WTC11 (cell line): ENCODE data around the gene AP3M1. TPM values are rescaled to one million over a fixed set of nuclear protein-coding genes. Genes with fewer than 3 reads are reported as not detected.

Source experiments
- ATF1 ChIP-seq: sonication (generic); formaldehyde crosslinking; IDR thresholded peaks from 2 replicates; pipeline ENCODE4 v1.8.1; 2023; ENCODE audit warnings: mild to moderate bottlenecking, moderate library complexity, missing genetic modification reagents
- CBFB ChIP-seq: sonication (generic); formaldehyde crosslinking; IDR thresholded peaks from 2 replicates; pipeline ENCODE4 v1.8.1; 2022; ENCODE audit warnings: mild to moderate bottlenecking, low read depth, missing genetic modification reagents
- FOXK1 ChIP-seq: sonication (generic); formaldehyde crosslinking; IDR thresholded peaks from 2 replicates; pipeline ENCODE4 v1.8.0; 2022; ENCODE audit warnings: mild to moderate bottlenecking, moderate library complexity, missing genetic modification reagents
- GABPB1 ChIP-seq: sonication (generic); formaldehyde crosslinking; IDR thresholded peaks from 2 replicates; pipeline ENCODE4 v1.8.1; 2023; ENCODE audit warnings: mild to moderate bottlenecking, missing genetic modification reagents
- MXD4 ChIP-seq: fragments of 250-450 bp; sonication (Bioruptor Pico); IDR thresholded peaks from 2 replicates; pipeline ENCODE4 v1.8.0; 2021; ENCODE audit warnings: mild to moderate bottlenecking, moderate library complexity, borderline replicate concordance
- NFATC4 ChIP-seq: fragments of 250-450 bp; sonication (Bioruptor Pico); IDR thresholded peaks from 2 replicates; pipeline ENCODE4 v1.9.0; 2021; ENCODE audit warnings: mild to moderate bottlenecking
- NR3C1 ChIP-seq: sonication (generic); formaldehyde crosslinking; conservative IDR thresholded peaks from 2 replicates; pipeline ENCODE4 v1.8.1; 2023; ENCODE audit warnings: low read depth, mild to moderate bottlenecking, missing genetic modification reagents
- PRRX2 ChIP-seq: fragments of 250-450 bp; sonication (Bioruptor Pico); IDR thresholded peaks from 2 replicates; pipeline ENCODE4 v1.8.0; 2021; ENCODE audit warnings: mild to moderate bottlenecking
- ZBTB21 ChIP-seq: sonication (generic); formaldehyde crosslinking; IDR thresholded peaks from 2 replicates; pipeline ENCODE4 v1.8.1; 2023; ENCODE audit warnings: mild to moderate bottlenecking, missing genetic modification reagents, borderline replicate concordance
- ZNF138 ChIP-seq: sonication (generic); formaldehyde crosslinking; conservative IDR thresholded peaks from 2 replicates; pipeline ENCODE4 v1.8.1; 2022; ENCODE audit warnings: mild to moderate bottlenecking, moderate library complexity, missing genetic modification reagents
- ZNF423 ChIP-seq: fragments of 250-450 bp; sonication (Bioruptor Pico); IDR thresholded peaks from 2 replicates; pipeline ENCODE4 v2.1.2; 2022; ENCODE audit warnings: mild to moderate bottlenecking, moderate library complexity
- total RNA-seq: library from RNA; stranded (reverse); gene quantifications from 3 replicates; pipeline ENCODE4 v1.2.3, GENCODE V29; 2021
- TF ChIP-seq, protein P1 (sequence below): sonication (generic); formaldehyde crosslinking; IDR thresholded peaks from 2 replicates; pipeline ENCODE4 v1.8.1; 2022; ENCODE audit warnings: missing genetic modification reagents, borderline replicate concordance
- TF ChIP-seq, protein P2 (sequence below): fragments of 250-450 bp; sonication (Bioruptor Pico); IDR thresholded peaks from 2 replicates; pipeline ENCODE4 v1.9.0; 2021; ENCODE audit warnings: mild to moderate bottlenecking, borderline replicate concordance
- TF ChIP-seq, protein P3 (sequence below): sonication (generic); formaldehyde crosslinking; conservative IDR thresholded peaks from 2 replicates; pipeline ENCODE4 v1.8.1; 2022; ENCODE audit warnings: mild to moderate bottlenecking, missing genetic modification reagents
- TF ChIP-seq, protein P4 (sequence below): sonication (generic); formaldehyde crosslinking; IDR thresholded peaks from 2 replicates; pipeline ENCODE4 v1.8.1; 2023; ENCODE audit warnings: mild to moderate bottlenecking, moderate library complexity, missing genetic modification reagents
- TF ChIP-seq, protein P5 (sequence below): fragments of 250-450 bp; sonication (Bioruptor Pico); IDR thresholded peaks from 2 replicates; pipeline ENCODE4 v1.8.0; 2021; ENCODE audit warnings: mild to moderate bottlenecking
- TF ChIP-seq, protein P6 (sequence below): sonication (generic); formaldehyde crosslinking; IDR thresholded peaks from 2 replicates; pipeline ENCODE4 v1.8.0; 2022; ENCODE audit warnings: mild to moderate bottlenecking, missing genetic modification reagents
- TF ChIP-seq, protein P7 (sequence below): sonication (generic); formaldehyde crosslinking; IDR thresholded peaks from 2 replicates; pipeline ENCODE4 v1.8.0; 2023; ENCODE audit warnings: missing genetic modification reagents
- TF ChIP-seq, protein P8 (sequence below): sonication (generic); formaldehyde crosslinking; IDR thresholded peaks from 2 replicates; pipeline ENCODE4 v1.8.1; 2023; ENCODE audit warnings: mild to moderate bottlenecking, missing genetic modification reagents
- TF ChIP-seq, protein P9 (sequence below): sonication (generic); formaldehyde crosslinking; IDR thresholded peaks from 2 replicates; pipeline ENCODE4 v1.8.1; 2023; ENCODE audit warnings: mild to moderate bottlenecking, missing genetic modification reagents, moderate library complexity
- TF ChIP-seq, protein P10 (sequence below): sonication (generic); formaldehyde crosslinking; IDR thresholded peaks from 2 replicates; pipeline ENCODE4 v1.8.1; 2023; ENCODE audit warnings: mild to moderate bottlenecking, missing genetic modification reagents

The AP3M1 gene
- total RNA-seq, 1 experiment from 2014 or later = 37.3 TPM

DNA sequence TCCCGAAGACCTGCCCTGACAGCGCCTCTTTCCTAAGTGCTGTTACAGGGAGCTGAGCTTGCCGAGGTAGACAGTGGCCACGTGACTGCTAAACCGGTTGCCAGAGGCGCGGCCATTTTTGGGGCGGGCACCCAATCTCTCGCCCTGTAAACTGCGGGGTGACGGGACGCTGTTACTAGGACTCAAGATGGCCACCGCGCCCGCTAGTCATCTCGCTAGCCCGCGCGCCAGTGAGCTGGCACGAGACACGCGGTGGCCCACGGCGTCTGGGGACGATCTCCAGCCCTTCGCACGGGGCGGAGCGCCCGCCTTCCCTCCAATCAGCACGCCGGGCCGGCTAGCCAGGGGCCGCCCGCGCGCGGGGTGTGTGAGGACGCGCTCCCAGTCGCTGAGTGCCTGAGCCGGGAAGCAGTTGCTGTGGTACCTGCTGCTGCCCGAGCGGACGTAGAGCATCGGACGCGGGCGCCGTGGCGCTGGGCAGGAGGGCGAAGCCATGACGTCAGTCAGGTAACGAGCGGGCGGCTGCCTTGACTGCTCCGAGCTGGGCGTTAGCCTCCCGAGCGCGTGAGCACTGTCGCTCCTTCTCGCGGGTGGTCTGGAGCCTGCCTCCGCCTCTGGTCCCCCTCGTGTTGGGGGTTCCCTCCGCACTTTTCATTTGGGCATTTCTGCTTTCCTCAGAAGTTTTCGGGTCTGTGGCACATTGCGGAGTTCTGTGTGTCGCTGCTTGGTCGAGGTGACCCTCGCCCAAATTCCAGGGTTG, 25.9 kb upstream of the AP3M1 start (continued):
- TF ChIP-seq, protein P1, sequence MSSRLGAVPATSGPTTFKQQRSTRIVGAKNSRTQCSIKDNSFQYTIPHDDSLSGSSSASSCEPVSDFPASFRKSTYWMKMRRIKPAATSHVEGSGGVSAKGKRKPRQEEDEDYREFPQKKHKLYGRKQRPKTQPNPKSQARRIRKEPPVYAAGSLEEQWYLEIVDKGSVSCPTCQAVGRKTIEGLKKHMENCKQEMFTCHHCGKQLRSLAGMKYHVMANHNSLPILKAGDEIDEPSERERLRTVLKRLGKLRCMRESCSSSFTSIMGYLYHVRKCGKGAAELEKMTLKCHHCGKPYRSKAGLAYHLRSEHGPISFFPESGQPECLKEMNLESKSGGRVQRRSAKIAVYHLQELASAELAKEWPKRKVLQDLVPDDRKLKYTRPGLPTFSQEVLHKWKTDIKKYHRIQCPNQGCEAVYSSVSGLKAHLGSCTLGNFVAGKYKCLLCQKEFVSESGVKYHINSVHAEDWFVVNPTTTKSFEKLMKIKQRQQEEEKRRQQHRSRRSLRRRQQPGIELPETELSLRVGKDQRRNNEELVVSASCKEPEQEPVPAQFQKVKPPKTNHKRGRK (CRISPR knock-in tag) = no peak
- 0 out of 2 replicates have a peak, but pooled peaks have one; percentile 29 for TF ChIP-seq ATF1 (CRISPR knock-in tag)
- no peak; the same call in 1 of the 2 replicates for TF ChIP-seq ZBTB21 (CRISPR knock-in tag)
- TF ChIP-seq, protein P2, sequence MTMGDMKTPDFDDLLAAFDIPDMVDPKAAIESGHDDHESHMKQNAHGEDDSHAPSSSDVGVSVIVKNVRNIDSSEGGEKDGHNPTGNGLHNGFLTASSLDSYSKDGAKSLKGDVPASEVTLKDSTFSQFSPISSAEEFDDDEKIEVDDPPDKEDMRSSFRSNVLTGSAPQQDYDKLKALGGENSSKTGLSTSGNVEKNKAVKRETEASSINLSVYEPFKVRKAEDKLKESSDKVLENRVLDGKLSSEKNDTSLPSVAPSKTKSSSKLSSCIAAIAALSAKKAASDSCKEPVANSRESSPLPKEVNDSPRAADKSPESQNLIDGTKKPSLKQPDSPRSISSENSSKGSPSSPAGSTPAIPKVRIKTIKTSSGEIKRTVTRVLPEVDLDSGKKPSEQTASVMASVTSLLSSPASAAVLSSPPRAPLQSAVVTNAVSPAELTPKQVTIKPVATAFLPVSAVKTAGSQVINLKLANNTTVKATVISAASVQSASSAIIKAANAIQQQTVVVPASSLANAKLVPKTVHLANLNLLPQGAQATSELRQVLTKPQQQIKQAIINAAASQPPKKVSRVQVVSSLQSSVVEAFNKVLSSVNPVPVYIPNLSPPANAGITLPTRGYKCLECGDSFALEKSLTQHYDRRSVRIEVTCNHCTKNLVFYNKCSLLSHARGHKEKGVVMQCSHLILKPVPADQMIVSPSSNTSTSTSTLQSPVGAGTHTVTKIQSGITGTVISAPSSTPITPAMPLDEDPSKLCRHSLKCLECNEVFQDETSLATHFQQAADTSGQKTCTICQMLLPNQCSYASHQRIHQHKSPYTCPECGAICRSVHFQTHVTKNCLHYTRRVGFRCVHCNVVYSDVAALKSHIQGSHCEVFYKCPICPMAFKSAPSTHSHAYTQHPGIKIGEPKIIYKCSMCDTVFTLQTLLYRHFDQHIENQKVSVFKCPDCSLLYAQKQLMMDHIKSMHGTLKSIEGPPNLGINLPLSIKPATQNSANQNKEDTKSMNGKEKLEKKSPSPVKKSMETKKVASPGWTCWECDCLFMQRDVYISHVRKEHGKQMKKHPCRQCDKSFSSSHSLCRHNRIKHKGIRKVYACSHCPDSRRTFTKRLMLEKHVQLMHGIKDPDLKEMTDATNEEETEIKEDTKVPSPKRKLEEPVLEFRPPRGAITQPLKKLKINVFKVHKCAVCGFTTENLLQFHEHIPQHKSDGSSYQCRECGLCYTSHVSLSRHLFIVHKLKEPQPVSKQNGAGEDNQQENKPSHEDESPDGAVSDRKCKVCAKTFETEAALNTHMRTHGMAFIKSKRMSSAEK (CRISPR knock-in tag) = peak; percentile 66; the same call in 1 of the 2 replicates
- no peak for TF ChIP-seq MXD4
- peak; percentile 75 for TF ChIP-seq PRRX2 (CRISPR knock-in tag)
- TF ChIP-seq, protein P3, sequence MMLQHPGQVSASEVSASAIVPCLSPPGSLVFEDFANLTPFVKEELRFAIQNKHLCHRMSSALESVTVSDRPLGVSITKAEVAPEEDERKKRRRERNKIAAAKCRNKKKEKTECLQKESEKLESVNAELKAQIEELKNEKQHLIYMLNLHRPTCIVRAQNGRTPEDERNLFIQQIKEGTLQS (CRISPR knock-in tag) = 0 out of 2 replicates have a peak, but pooled peaks have one; percentile 55
- TF ChIP-seq, protein P4, sequence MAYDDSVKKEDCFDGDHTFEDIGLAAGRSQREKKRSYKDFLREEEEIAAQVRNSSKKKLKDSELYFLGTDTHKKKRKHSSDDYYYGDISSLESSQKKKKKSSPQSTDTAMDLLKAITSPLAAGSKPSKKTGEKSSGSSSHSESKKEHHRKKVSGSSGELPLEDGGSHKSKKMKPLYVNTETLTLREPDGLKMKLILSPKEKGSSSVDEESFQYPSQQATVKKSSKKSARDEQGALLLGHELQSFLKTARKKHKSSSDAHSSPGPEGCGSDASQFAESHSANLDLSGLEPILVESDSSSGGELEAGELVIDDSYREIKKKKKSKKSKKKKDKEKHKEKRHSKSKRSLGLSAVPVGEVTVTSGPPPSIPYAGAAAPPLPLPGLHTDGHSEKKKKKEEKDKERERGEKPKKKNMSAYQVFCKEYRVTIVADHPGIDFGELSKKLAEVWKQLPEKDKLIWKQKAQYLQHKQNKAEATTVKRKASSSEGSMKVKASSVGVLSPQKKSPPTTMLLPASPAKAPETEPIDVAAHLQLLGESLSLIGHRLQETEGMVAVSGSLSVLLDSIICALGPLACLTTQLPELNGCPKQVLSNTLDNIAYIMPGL (CRISPR knock-in tag) = peak; percentile 72; the same call in 1 of the 2 replicates
- TF ChIP-seq, protein P5, sequence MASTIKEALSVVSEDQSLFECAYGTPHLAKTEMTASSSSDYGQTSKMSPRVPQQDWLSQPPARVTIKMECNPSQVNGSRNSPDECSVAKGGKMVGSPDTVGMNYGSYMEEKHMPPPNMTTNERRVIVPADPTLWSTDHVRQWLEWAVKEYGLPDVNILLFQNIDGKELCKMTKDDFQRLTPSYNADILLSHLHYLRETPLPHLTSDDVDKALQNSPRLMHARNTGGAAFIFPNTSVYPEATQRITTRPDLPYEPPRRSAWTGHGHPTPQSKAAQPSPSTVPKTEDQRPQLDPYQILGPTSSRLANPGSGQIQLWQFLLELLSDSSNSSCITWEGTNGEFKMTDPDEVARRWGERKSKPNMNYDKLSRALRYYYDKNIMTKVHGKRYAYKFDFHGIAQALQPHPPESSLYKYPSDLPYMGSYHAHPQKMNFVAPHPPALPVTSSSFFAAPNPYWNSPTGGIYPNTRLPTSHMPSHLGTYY (CRISPR knock-in tag) = peak; percentile 81; the same call in 1 of the 2 replicates
- TF ChIP-seq, protein P6, sequence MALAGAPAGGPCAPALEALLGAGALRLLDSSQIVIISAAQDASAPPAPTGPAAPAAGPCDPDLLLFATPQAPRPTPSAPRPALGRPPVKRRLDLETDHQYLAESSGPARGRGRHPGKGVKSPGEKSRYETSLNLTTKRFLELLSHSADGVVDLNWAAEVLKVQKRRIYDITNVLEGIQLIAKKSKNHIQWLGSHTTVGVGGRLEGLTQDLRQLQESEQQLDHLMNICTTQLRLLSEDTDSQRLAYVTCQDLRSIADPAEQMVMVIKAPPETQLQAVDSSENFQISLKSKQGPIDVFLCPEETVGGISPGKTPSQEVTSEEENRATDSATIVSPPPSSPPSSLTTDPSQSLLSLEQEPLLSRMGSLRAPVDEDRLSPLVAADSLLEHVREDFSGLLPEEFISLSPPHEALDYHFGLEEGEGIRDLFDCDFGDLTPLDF = peak; percentile 67; the same call in 1 of the 2 replicates
- peak; percentile 70 for TF ChIP-seq GABPB1 (CRISPR knock-in tag)
- TF ChIP-seq ZNF423 = no peak
- no peak for TF ChIP-seq NR3C1
- TF ChIP-seq, protein P7, sequence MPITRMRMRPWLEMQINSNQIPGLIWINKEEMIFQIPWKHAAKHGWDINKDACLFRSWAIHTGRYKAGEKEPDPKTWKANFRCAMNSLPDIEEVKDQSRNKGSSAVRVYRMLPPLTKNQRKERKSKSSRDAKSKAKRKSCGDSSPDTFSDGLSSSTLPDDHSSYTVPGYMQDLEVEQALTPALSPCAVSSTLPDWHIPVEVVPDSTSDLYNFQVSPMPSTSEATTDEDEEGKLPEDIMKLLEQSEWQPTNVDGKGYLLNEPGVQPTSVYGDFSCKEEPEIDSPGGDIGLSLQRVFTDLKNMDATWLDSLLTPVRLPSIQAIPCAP (CRISPR knock-in tag) = peak; percentile 52; the same call in 1 of the 2 replicates
- TF ChIP-seq, protein P8, sequence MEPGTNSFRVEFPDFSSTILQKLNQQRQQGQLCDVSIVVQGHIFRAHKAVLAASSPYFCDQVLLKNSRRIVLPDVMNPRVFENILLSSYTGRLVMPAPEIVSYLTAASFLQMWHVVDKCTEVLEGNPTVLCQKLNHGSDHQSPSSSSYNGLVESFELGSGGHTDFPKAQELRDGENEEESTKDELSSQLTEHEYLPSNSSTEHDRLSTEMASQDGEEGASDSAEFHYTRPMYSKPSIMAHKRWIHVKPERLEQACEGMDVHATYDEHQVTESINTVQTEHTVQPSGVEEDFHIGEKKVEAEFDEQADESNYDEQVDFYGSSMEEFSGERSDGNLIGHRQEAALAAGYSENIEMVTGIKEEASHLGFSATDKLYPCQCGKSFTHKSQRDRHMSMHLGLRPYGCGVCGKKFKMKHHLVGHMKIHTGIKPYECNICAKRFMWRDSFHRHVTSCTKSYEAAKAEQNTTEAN (CRISPR knock-in tag) = 0 out of 2 replicates have a peak, but pooled peaks have one; percentile 72
- TF ChIP-seq NFATC4 = peak; percentile 75; the same call in 1 of the 2 replicates
- TF ChIP-seq FOXK1 (CRISPR knock-in tag) = peak; percentile 89
- TF ChIP-seq, protein P9, sequence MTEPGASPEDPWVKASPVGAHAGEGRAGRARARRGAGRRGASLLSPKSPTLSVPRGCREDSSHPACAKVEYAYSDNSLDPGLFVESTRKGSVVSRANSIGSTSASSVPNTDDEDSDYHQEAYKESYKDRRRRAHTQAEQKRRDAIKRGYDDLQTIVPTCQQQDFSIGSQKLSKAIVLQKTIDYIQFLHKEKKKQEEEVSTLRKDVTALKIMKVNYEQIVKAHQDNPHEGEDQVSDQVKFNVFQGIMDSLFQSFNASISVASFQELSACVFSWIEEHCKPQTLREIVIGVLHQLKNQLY (CRISPR knock-in tag) = 0 out of 2 replicates have a peak, but pooled peaks have one; percentile 47
- TF ChIP-seq CBFB = no peak
- TF ChIP-seq ZNF138 (CRISPR knock-in tag) = no peak
- TF ChIP-seq, protein P10, sequence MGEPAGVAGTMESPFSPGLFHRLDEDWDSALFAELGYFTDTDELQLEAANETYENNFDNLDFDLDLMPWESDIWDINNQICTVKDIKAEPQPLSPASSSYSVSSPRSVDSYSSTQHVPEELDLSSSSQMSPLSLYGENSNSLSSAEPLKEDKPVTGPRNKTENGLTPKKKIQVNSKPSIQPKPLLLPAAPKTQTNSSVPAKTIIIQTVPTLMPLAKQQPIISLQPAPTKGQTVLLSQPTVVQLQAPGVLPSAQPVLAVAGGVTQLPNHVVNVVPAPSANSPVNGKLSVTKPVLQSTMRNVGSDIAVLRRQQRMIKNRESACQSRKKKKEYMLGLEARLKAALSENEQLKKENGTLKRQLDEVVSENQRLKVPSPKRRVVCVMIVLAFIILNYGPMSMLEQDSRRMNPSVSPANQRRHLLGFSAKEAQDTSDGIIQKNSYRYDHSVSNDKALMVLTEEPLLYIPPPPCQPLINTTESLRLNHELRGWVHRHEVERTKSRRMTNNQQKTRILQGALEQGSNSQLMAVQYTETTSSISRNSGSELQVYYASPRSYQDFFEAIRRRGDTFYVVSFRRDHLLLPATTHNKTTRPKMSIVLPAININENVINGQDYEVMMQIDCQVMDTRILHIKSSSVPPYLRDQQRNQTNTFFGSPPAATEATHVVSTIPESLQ (CRISPR knock-in tag) = no peak
